Hepatocyte (in vitro differentiated cells): ENCODE data around the gene FREY1. TPM values are rescaled to one million over a fixed set of nuclear protein-coding genes. Genes with fewer than 3 reads are reported as not detected.

ENCODE experiments used
- DNase-seq: peaks from one replicate; pipeline ENCODE4 v3.0.0-alpha.2; 2016; ENCODE audit warnings: low spot score
- H2AFZ ChIP-seq: fragments of 200-600 bp; sonication (generic); 2 replicates; pipeline ENCODE4 v1.6.0; 2016; ENCODE audit warnings: antibody characterized with exemption, mild to moderate bottlenecking
- H3K27ac ChIP-seq: fragments of 200-600 bp; sonication (generic); 2 replicates; pipeline ENCODE4 v1.5.1; 2016; ENCODE audit warnings: mild to moderate bottlenecking
- H3K27me3 ChIP-seq: fragments of 200-600 bp; sonication (generic); 2 replicates; pipeline ENCODE4 v1.6.1; 2016
- H3K36me3 ChIP-seq: fragments of 200-600 bp; sonication (generic); replicated peaks from 2 replicates; pipeline ENCODE4 v1.5.1; 2016; ENCODE audit warnings: low read depth; ENCODE audit not compliant: insufficient read depth
- H3K4me1 ChIP-seq: fragments of 200-600 bp; sonication (generic); 2 replicates; pipeline ENCODE4 v1.5.1; 2016; ENCODE audit warnings: mild to moderate bottlenecking, moderate library complexity; ENCODE audit not compliant: insufficient read depth
- H3K4me2 ChIP-seq: fragments of 200-600 bp; sonication (generic); 2 replicates; pipeline ENCODE4 v1.6.0; 2016
- H3K4me3 ChIP-seq: fragments of 200-600 bp; sonication (generic); 2 replicates; pipeline ENCODE4 v1.5.1; 2016; ENCODE audit warnings: mild to moderate bottlenecking
- H3K79me2 ChIP-seq: fragments of 200-600 bp; sonication (generic); 2 replicates; pipeline ENCODE4 v1.6.0; 2017; ENCODE audit warnings: mild to moderate bottlenecking
- H3K9me2 ChIP-seq: fragments of 200-600 bp; sonication (generic); replicated peaks from 2 replicates; pipeline ENCODE4 v1.6.0; 2017; ENCODE audit warnings: mild to moderate bottlenecking; ENCODE audit not compliant: insufficient read depth
- H3K9me3 ChIP-seq: fragments of 200-600 bp; sonication (generic); 2 replicates; pipeline ENCODE4 v1.5.1; 2016; ENCODE audit warnings: low read depth, mild to moderate bottlenecking
- H4K20me1 ChIP-seq: fragments of 200-600 bp; sonication (generic); 2 replicates; pipeline ENCODE4 v1.6.0; 2016; ENCODE audit warnings: mild to moderate bottlenecking; ENCODE audit not compliant: insufficient read depth, poor library complexity, severe bottlenecking
- CTCF ChIP-seq: fragments of 200-600 bp; sonication (generic); IDR thresholded peaks from 2 replicates; pipeline ENCODE4 v1.5.1; 2016; ENCODE audit warnings: antibody characterized with exemption, mild to moderate bottlenecking; ENCODE audit not compliant: poor library complexity
- EZH2 ChIP-seq: fragments of 200-600 bp; sonication (generic); IDR thresholded peaks from 2 replicates; pipeline ENCODE4 v1.6.1; 2016; ENCODE audit warnings: antibody characterized with exemption, mild to moderate bottlenecking, borderline replicate concordance
- EZH2phosphoT487 ChIP-seq: fragments of 200-600 bp; sonication (generic); IDR thresholded peaks from one replicate; pipeline ENCODE4 v1.6.1; 2018; ENCODE audit warnings: antibody characterized with exemption, mild to moderate bottlenecking, low read depth, moderate library complexity; ENCODE audit not compliant: unreplicated experiment, severe bottlenecking
- WGBS: methylation state at CpG from one replicate; pipeline ENCODE4 v1.1.6; 2016; ENCODE audit warnings: low lambda C conversion rate; ENCODE audit errors: missing lambda C conversion rate; 5-methylcytosine and 5-hydroxymethylcytosine counted together
- polyA plus RNA-seq: library from polyadenylated mRNA; unstranded; fragments of >200 nt; fragmentation: Nextera tagmentation; extraction: Ambion mirVana; gene quantifications from 2 replicates; pipeline ENCODE4 v1.2.1, GENCODE V29; 2016
- total RNA-seq: library from RNA; depleted of rRNA; stranded (reverse); fragments of >200 nt; gene quantifications from 2 replicates; pipeline ENCODE4 v1.2.3, GENCODE V29; 2014

The FREY1 gene
- total RNA-seq (not detected in 2 replicates), polyA plus RNA-seq (0.21 TPM in 1 of 2 replicates, not detected in the other)

GRCh38 chr11:45906965-45907611 is at the start of gene FREY1:
Gene FREY1, minus strand, starts transcription at chr11:45907271. Its CDS starts 26 bp downstream, at chr11:45907245.
- WGBS: 87% methylated on average over 18 of the region's 18 CpGs
- Histone ChIP-seq H3K9me2 (no peaks in the 10 kb centered on the region), H3K4me1 (no peaks in the 10 kb centered on the region), H2AFZ (no peak within 1 kb of the TSS), H3K79me2 (no peaks in the 10 kb centered on the region), H3K9me3 (no peaks in the 10 kb centered on the region), H3K27me3 (no peaks in the 10 kb centered on the region), H3K36me3 (no peaks in the 10 kb centered on the region), H3K4me2 (no peak within 1 kb of the TSS), H3K27ac (no peak within 1 kb of the TSS), H3K4me3 (no peak within 1 kb of the TSS), H4K20me1 (no peaks in the 10 kb centered on the region)
- DNase-seq: no peak
- TF ChIP-seq CTCF (no peak), EZH2 (no peak), EZH2phosphoT487 (no peak)

GRCh38 chr11:45949992-45950407 is 42.9 kb upstream of the FREY1 start:
- H3K4me1 ChIP-seq: no peaks in the 10 kb centered on the region
- WGBS: 97% methylated on average over 1 of the region's 1 CpG
- no peaks in the 10 kb centered on the region for H3K27me3 ChIP-seq
- no peak overlapping the region for H3K4me3 ChIP-seq
- H2AFZ ChIP-seq: no peak overlapping the region
- no peaks in the 10 kb centered on the region for H3K36me3 ChIP-seq
- H3K4me2 ChIP-seq: no peak overlapping the region
- H3K27ac ChIP-seq: no peak overlapping the region
- no peaks in the 10 kb centered on the region for H4K20me1 ChIP-seq
- no peaks in the 10 kb centered on the region for H3K79me2 ChIP-seq
- no peak for DNase-seq
- H3K9me3 ChIP-seq: no peaks in the 10 kb centered on the region
- no peak for TF ChIP-seq CTCF
- H3K9me2 ChIP-seq: no peaks in the 10 kb centered on the region

GRCh38 chr11:45948356-45948755 is 41.3 kb upstream of the FREY1 start:
- no peak for DNase-seq
- no peaks in the 10 kb centered on the region for H3K27me3 ChIP-seq
- no peak overlapping the region for H2AFZ ChIP-seq
- no peaks in the 10 kb centered on the region for H3K36me3 ChIP-seq
- TF ChIP-seq EZH2 (no peak), EZH2phosphoT487 (no peak), CTCF (no peak)
- 95% methylated on average over 3 of the region's 3 CpGs for WGBS
- H3K9me3 ChIP-seq: no peaks in the 10 kb centered on the region
- H3K4me1 ChIP-seq: no peaks in the 10 kb centered on the region
- no peak overlapping the region for H3K27ac ChIP-seq
- no peak overlapping the region for H3K4me2 ChIP-seq
- H3K4me3 ChIP-seq: no peak overlapping the region
- H4K20me1 ChIP-seq: no peaks in the 10 kb centered on the region
- no peaks in the 10 kb centered on the region for H3K79me2 ChIP-seq
- no peaks in the 10 kb centered on the region for H3K9me2 ChIP-seq

GRCh38 chr11:45947885-45948284 is 40.8 kb upstream of the FREY1 start:
- DNase-seq: no peak
- Histone ChIP-seq H3K79me2 (no peaks in the 10 kb centered on the region), H2AFZ (no peak overlapping the region), H3K9me2 (no peaks in the 10 kb centered on the region), H3K4me3 (no peak overlapping the region), H3K9me3 (no peaks in the 10 kb centered on the region), H3K27me3 (no peaks in the 10 kb centered on the region), H3K36me3 (no peaks in the 10 kb centered on the region), H3K4me2 (no peak overlapping the region), H3K27ac (no peak overlapping the region), H4K20me1 (no peaks in the 10 kb centered on the region), H3K4me1 (no peaks in the 10 kb centered on the region)
- TF ChIP-seq EZH2: no peak
- no peak for TF ChIP-seq EZH2phosphoT487
- no peak for TF ChIP-seq CTCF
- WGBS: 94% methylated on average over 1 of the region's 1 CpG
